ENCODE measurements around the gene HDAC6.

GRCh38 chrX:48794911-48795515, 6.9 kb upstream of the HDAC6 start:
- TF ChIP-seq SP1 (IDR thresholded peaks at IDR 0.05; ENCODE audit: low read depth): no peak
- TF ChIP-seq EZH2 (IDR thresholded peaks at IDR 0.05): no peak
- TF ChIP-seq CTCF (IDR thresholded peaks at IDR 0.05 in 2 of 3, conservative IDR thresholded peaks at IDR 0.05 in 1 of 3; ENCODE audit: borderline replicate concordance in 1 of 3, insufficient read depth in 1 of 3, low read depth in 2 of 3, low read length in 2 of 3): no peak
- no peak for TF ChIP-seq POLR2A (IDR thresholded peaks at IDR 0.05; ENCODE audit: borderline replicate concordance, extremely low read depth, insufficient read depth, insufficient read length)
- TF ChIP-seq ZBTB33 (IDR thresholded peaks at IDR 0.05; ENCODE audit: extremely low read depth, insufficient replicate concordance, low read length): no peak
- TF ChIP-seq CBX3 (IDR thresholded peaks at IDR 0.05; ENCODE audit: low read depth): no peak
- TF ChIP-seq RAD21 (IDR thresholded peaks at IDR 0.05; ENCODE audit: low read depth): no peak
